K562 (cell line): ENCODE data around the gene CEP72. TPM values are rescaled to one million over a fixed set of nuclear protein-coding genes. Genes with fewer than 3 reads are reported as not detected.

ENCODE experiments used
- BCL6 ChIP-seq: fragments of 250-450 bp; sonication (Bioruptor Pico); IDR thresholded peaks from 2 replicates; pipeline ENCODE4 v1.4.0; 2020
- DIDO1 ChIP-seq: fragments of 450-650 bp; IDR thresholded peaks from 2 replicates; pipeline ENCODE4 v1.6.1; 2016; ENCODE audit warnings: low read depth, missing biosample characterization, missing genetic modification characterization
- HDAC3 ChIP-seq: fragments of 450-650 bp; IDR thresholded peaks from 2 replicates; pipeline ENCODE4 v1.6.1; 2018; ENCODE audit warnings: borderline replicate concordance, mild to moderate bottlenecking, moderate library complexity; ENCODE audit not compliant: partially characterized antibody
- JUN ChIP-seq, 2 experiments: sonication (generic) in 1 of 2; formaldehyde crosslinking in 1 of 2; IDR thresholded peaks; 2 replicates each; pipeline versions ENCODE4 v1.6.1 to v1.8.0; 2012 to 2022; ENCODE audit warnings: borderline replicate concordance in 2 of 2, mild to moderate bottlenecking in 2 of 2, improper control_type of control experiment in 1 of 2, low read depth in 1 of 2, low read length in 1 of 2, missing genetic modification reagents in 1 of 2
- JUNB ChIP-seq: fragments of 450-650 bp; formaldehyde crosslinking; conservative IDR thresholded peaks from 2 replicates; pipeline ENCODE4 v1.4.0; 2020; ENCODE audit warnings: mild to moderate bottlenecking
- KDM1A ChIP-seq, 2 experiments: fragments of 450-650 bp; IDR thresholded peaks; 2 replicates each; pipeline ENCODE4 v1.6.1; 2016; ENCODE audit warnings: mild to moderate bottlenecking in 2 of 2
- MIER1 ChIP-seq: fragments of 450-650 bp; IDR thresholded peaks from 2 replicates; pipeline ENCODE4 v1.6.1; 2016; ENCODE audit warnings: antibody characterized with exemption, mild to moderate bottlenecking, low read depth
- NFIC ChIP-seq: fragments of 450-650 bp; IDR thresholded peaks from 2 replicates; pipeline ENCODE4 v1.6.1; 2017; ENCODE audit warnings: mild to moderate bottlenecking, inconsistent platforms
- NFRKB ChIP-seq: fragments of 450-650 bp; IDR thresholded peaks from 2 replicates; pipeline ENCODE4 v1.6.1; 2016; ENCODE audit warnings: low read depth
- POLR2G ChIP-seq: fragments of 200-400 bp; formaldehyde crosslinking; IDR thresholded peaks from 2 replicates; pipeline ENCODE4 v1.6.1; 2017; ENCODE audit warnings: low read depth, mild to moderate bottlenecking, antibody characterized with exemption, low read length, moderate library complexity
- STAT5A ChIP-seq: IDR thresholded peaks from 2 replicates; pipeline ENCODE4 v1.6.1; 2012; ENCODE audit warnings: low read length, inconsistent platforms, borderline replicate concordance
- TRIM24 ChIP-seq, 2 experiments: fragments of 450-650 bp; IDR thresholded peaks; 2 replicates each; pipeline ENCODE4 v1.6.1; 2016
- USF2 ChIP-seq: sonication (generic); formaldehyde crosslinking; IDR thresholded peaks from 2 replicates; pipeline ENCODE4 v1.5.0; 2020; ENCODE audit warnings: missing genetic modification reagents
- ZNF232 ChIP-seq: sonication (generic); formaldehyde crosslinking; IDR thresholded peaks from 2 replicates; pipeline ENCODE4 v1.8.0; 2022; ENCODE audit warnings: mild to moderate bottlenecking, missing genetic modification reagents
- ZNF263 ChIP-seq: sonication (generic); formaldehyde crosslinking; IDR thresholded peaks from 2 replicates; pipeline ENCODE4 v1.8.0; 2022; ENCODE audit warnings: mild to moderate bottlenecking, missing genetic modification reagents, borderline replicate concordance
- ZNF436 ChIP-seq: fragments of 250-450, 450-650 bp; sonication (Bioruptor Pico); formaldehyde crosslinking; IDR thresholded peaks from 2 replicates; pipeline ENCODE4 v1.7.0; 2020; ENCODE audit warnings: mild to moderate bottlenecking
- polyA plus RNA-seq, 8 experiments: library from polyadenylated mRNA; depleted of rRNA in 4 of 8; stranded (reverse) in 5 of 8; unstranded in 3 of 8; fragments of >200 nt; fragmentation: Nextera tagmentation in 2 of 8; fragmentation: Illumina TruSeq in 1 of 8; extraction: Ambion mirVana in 2 of 8; extraction: Trizol in 1 of 8; gene quantifications; 2 replicates each; pipeline versions ENCODE4 v1.2.1 to v1.2.3, GENCODE V29; 2011 to 2014; ENCODE audit warnings: inconsistent platforms in 1 of 8, missing spikeins in 1 of 8
- total RNA-seq, 7 experiments: library from RNA; depleted of rRNA in 6 of 7; stranded (reverse); fragments of >200 nt in 6 of 7; fragmentation: Illumina TruSeq in 2 of 7; extraction: Trizol in 2 of 7; gene quantifications; 2 replicates each; pipeline versions ENCODE4 v1.2.1 to v1.2.3, GENCODE V29; 2011 to 2021; ENCODE audit warnings: low replicate concordance in 1 of 7
- TF ChIP-seq, protein P1 (sequence below): conservative IDR thresholded peaks from 2 replicates; pipeline ENCODE4 v1.6.1; 2011; ENCODE audit warnings: low read depth, mild to moderate bottlenecking, low read length; ENCODE audit not compliant: control insufficient read depth
- TF ChIP-seq, protein P2 (sequence below): sonication (generic); IDR thresholded peaks from 2 replicates; pipeline ENCODE4 v1.6.1; 2016
- TF ChIP-seq, protein P3 (sequence below): fragments of 200-800 bp; sonication (Bioruptor generic); IDR thresholded peaks from 2 replicates; pipeline ENCODE4 v1.6.1; 2016; ENCODE audit warnings: missing genetic modification characterization, missing compliant biosample characterization
- TF ChIP-seq, protein P4 (sequence below): fragments of 450-650 bp; IDR thresholded peaks from one replicate; pipeline ENCODE4 v1.6.1; 2018; ENCODE audit warnings: mild to moderate bottlenecking, moderate library complexity; ENCODE audit not compliant: partially characterized antibody

The CEP72 gene
- total and polyA plus RNA-seq, 9 of the 15 experiments (the other 6 are each of a cell fraction or from before 2014, with no cell fraction given): 0.89 to 38.1 (median 14.2) TPM

DNA sequence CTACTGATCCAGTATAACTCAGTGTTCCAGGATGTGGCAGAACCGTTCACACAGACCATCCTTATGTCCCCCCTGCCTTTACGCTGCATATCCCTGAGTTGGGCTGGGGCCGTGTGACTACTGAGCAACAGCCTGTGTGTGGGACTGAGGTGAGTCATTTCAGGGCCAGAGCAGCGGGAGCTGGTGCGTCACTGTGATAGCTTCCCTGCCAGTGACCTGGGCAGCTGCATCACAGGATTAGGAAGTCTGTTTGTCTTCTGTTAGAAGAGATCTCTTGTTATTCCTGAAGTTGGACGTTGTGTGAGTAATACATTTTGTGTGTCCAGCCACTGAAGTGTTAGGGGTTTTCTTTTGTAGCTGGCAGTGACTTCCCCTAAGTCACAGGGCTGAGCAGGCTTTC lies 45.4 kb downstream of the CEP72 start (continued):
- no peak for TF ChIP-seq ZNF263 (CRISPR knock-in tag)
- TF ChIP-seq, protein P1, sequence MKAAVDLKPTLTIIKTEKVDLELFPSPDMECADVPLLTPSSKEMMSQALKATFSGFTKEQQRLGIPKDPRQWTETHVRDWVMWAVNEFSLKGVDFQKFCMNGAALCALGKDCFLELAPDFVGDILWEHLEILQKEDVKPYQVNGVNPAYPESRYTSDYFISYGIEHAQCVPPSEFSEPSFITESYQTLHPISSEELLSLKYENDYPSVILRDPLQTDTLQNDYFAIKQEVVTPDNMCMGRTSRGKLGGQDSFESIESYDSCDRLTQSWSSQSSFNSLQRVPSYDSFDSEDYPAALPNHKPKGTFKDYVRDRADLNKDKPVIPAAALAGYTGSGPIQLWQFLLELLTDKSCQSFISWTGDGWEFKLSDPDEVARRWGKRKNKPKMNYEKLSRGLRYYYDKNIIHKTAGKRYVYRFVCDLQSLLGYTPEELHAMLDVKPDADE: peak; percentile 54; the same call in 1 of the 2 replicates
- no peak for TF ChIP-seq NFRKB
- peak; percentile 91 for TF ChIP-seq JUN (IDR thresholded peaks at IDR 0.05; ENCODE audit: borderline replicate concordance, low read depth, low read length)
- peak; percentile 37; the same call in 1 of the 2 replicates for TF ChIP-seq JUN (CRISPR knock-in tag; IDR thresholded peaks at IDR 0.05; ENCODE audit: borderline replicate concordance)
- no peak for TF ChIP-seq ZNF436 (CRISPR knock-in tag)
- no peak for TF ChIP-seq DIDO1 (tag)
- peak; percentile 91 to 92 for TF ChIP-seq TRIM24 (IDR thresholded peaks at IDR 0.05)
- no peak for TF ChIP-seq JUNB (CRISPR knock-in tag)
- no peak for TF ChIP-seq HDAC3
- no peak for TF ChIP-seq POLR2G
- TF ChIP-seq MIER1: no peak
- TF ChIP-seq STAT5A: peak; percentile 90
- no peak for TF ChIP-seq USF2 (CRISPR knock-in tag)
- TF ChIP-seq, protein P2, sequence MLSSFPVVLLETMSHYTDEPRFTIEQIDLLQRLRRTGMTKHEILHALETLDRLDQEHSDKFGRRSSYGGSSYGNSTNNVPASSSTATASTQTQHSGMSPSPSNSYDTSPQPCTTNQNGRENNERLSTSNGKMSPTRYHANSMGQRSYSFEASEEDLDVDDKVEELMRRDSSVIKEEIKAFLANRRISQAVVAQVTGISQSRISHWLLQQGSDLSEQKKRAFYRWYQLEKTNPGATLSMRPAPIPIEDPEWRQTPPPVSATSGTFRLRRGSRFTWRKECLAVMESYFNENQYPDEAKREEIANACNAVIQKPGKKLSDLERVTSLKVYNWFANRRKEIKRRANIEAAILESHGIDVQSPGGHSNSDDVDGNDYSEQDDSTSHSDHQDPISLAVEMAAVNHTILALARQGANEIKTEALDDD: no peak
- TF ChIP-seq, protein P3, sequence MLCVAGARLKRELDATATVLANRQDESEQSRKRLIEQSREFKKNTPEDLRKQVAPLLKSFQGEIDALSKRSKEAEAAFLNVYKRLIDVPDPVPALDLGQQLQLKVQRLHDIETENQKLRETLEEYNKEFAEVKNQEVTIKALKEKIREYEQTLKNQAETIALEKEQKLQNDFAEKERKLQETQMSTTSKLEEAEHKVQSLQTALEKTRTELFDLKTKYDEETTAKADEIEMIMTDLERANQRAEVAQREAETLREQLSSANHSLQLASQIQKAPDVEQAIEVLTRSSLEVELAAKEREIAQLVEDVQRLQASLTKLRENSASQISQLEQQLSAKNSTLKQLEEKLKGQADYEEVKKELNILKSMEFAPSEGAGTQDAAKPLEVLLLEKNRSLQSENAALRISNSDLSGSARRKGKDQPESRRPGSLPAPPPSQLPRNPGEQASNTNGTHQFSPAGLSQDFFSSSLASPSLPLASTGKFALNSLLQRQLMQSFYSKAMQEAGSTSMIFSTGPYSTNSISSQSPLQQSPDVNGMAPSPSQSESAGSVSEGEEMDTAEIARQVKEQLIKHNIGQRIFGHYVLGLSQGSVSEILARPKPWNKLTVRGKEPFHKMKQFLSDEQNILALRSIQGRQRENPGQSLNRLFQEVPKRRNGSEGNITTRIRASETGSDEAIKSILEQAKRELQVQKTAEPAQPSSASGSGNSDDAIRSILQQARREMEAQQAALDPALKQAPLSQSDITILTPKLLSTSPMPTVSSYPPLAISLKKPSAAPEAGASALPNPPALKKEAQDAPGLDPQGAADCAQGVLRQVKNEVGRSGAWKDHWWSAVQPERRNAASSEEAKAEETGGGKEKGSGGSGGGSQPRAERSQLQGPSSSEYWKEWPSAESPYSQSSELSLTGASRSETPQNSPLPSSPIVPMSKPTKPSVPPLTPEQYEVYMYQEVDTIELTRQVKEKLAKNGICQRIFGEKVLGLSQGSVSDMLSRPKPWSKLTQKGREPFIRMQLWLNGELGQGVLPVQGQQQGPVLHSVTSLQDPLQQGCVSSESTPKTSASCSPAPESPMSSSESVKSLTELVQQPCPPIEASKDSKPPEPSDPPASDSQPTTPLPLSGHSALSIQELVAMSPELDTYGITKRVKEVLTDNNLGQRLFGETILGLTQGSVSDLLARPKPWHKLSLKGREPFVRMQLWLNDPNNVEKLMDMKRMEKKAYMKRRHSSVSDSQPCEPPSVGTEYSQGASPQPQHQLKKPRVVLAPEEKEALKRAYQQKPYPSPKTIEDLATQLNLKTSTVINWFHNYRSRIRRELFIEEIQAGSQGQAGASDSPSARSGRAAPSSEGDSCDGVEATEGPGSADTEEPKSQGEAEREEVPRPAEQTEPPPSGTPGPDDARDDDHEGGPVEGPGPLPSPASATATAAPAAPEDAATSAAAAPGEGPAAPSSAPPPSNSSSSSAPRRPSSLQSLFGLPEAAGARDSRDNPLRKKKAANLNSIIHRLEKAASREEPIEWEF (CRISPR knock-in tag): no peak
- TF ChIP-seq KDM1A (IDR thresholded peaks at IDR 0.05): peak; percentile 45 to 65; a peak in 3 of 4 replicates
- TF ChIP-seq, protein P4, sequence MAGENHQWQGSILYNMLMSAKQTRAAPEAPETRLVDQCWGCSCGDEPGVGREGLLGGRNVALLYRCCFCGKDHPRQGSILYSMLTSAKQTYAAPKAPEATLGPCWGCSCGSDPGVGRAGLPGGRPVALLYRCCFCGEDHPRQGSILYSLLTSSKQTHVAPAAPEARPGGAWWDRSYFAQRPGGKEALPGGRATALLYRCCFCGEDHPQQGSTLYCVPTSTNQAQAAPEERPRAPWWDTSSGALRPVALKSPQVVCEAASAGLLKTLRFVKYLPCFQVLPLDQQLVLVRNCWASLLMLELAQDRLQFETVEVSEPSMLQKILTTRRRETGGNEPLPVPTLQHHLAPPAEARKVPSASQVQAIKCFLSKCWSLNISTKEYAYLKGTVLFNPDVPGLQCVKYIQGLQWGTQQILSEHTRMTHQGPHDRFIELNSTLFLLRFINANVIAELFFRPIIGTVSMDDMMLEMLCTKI: no peak
- no peak for TF ChIP-seq ZNF232 (CRISPR knock-in tag)
- TF ChIP-seq BCL6 (CRISPR knock-in tag): no peak
- peak; percentile 88 for TF ChIP-seq NFIC
